ENCODE results near the gene ERVFRD-1.

GRCh38 chr6:11149551-11149950 lies 38.0 kb upstream of the ERVFRD-1 start:
- TF ChIP-seq, protein P1, sequence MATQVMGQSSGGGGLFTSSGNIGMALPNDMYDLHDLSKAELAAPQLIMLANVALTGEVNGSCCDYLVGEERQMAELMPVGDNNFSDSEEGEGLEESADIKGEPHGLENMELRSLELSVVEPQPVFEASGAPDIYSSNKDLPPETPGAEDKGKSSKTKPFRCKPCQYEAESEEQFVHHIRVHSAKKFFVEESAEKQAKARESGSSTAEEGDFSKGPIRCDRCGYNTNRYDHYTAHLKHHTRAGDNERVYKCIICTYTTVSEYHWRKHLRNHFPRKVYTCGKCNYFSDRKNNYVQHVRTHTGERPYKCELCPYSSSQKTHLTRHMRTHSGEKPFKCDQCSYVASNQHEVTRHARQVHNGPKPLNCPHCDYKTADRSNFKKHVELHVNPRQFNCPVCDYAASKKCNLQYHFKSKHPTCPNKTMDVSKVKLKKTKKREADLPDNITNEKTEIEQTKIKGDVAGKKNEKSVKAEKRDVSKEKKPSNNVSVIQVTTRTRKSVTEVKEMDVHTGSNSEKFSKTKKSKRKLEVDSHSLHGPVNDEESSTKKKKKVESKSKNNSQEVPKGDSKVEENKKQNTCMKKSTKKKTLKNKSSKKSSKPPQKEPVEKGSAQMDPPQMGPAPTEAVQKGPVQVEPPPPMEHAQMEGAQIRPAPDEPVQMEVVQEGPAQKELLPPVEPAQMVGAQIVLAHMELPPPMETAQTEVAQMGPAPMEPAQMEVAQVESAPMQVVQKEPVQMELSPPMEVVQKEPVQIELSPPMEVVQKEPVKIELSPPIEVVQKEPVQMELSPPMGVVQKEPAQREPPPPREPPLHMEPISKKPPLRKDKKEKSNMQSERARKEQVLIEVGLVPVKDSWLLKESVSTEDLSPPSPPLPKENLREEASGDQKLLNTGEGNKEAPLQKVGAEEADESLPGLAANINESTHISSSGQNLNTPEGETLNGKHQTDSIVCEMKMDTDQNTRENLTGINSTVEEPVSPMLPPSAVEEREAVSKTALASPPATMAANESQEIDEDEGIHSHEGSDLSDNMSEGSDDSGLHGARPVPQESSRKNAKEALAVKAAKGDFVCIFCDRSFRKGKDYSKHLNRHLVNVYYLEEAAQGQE (IDR thresholded peaks at IDR 0.05; ENCODE audit: insufficient replicate concordance, low read depth), result no peak
- no peak for TF ChIP-seq SPI1 (IDR thresholded peaks at IDR 0.05; ENCODE audit: borderline replicate concordance, low read depth)
- TF ChIP-seq, protein P2, sequence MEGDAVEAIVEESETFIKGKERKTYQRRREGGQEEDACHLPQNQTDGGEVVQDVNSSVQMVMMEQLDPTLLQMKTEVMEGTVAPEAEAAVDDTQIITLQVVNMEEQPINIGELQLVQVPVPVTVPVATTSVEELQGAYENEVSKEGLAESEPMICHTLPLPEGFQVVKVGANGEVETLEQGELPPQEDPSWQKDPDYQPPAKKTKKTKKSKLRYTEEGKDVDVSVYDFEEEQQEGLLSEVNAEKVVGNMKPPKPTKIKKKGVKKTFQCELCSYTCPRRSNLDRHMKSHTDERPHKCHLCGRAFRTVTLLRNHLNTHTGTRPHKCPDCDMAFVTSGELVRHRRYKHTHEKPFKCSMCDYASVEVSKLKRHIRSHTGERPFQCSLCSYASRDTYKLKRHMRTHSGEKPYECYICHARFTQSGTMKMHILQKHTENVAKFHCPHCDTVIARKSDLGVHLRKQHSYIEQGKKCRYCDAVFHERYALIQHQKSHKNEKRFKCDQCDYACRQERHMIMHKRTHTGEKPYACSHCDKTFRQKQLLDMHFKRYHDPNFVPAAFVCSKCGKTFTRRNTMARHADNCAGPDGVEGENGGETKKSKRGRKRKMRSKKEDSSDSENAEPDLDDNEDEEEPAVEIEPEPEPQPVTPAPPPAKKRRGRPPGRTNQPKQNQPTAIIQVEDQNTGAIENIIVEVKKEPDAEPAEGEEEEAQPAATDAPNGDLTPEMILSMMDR (IDR thresholded peaks at IDR 0.05; ENCODE audit: insufficient read depth, low read length), result no peak
